Upper lobe of left lung (tissue), 4 donors: ENCODE results near the gene BECN2.

Experiments used
- CTCF ChIP-seq, 6 experiments: fragments of 450-650 bp in 4 of 6; fragments of 200-600 bp in 2 of 6; sonication (generic) in 2 of 6; IDR thresholded peaks; one replicate each; pipeline ENCODE4 v1.5.1; 2016 to 2019; ENCODE audit warnings: antibody characterized with exemption in 6 of 6
- POLR2A ChIP-seq, 4 donors: fragments of 450-650 bp; IDR thresholded peaks; one replicate each; pipeline ENCODE4 v1.5.1; 2016 to 2017; ENCODE audit warnings: antibody characterized with exemption in 4 of 4, mild to moderate bottlenecking in 2 of 4
- POLR2AphosphoS5 ChIP-seq, 2 donors: sonication (generic); formaldehyde crosslinking; IDR thresholded peaks; one replicate each; pipeline ENCODE4 v1.5.1; 2017; ENCODE audit warnings: antibody characterized with exemption in 2 of 2

DNA sequence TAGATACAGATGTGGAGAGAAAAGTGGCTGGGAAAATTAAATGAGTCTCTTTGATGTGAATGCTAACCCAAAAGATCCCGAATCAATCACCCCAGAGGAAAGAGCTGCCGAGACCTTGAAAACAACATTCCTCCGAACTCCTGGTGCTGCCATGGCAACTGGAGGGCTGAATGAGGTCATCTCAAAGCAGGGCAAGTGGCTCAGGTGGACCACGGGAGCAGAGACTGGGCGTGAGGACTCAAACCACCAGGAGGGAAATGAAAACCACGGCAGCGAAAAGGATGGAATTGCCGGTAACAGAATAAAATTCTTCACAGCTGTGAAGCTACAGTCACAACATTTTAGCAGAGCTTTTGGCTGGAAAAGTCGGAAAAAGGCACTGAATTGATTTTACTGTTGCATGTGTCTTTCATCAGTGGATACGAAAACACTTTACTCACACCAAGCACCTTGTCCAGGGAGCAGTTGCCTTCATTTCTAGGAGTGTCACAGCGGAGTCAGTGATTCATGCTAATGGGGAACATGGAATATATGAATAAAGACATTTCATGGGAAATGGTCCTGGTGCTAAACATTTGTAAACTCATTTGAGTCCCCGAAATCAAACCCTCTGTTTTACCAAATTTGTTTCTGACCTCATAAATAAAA is 23.2 kb upstream of the BECN2 start:
- TF ChIP-seq CTCF (IDR thresholded peaks at IDR 0.05) (no peak), POLR2A (IDR thresholded peaks at IDR 0.05) (no peak), POLR2AphosphoS5 (IDR thresholded peaks at IDR 0.05) (no peak)
